Body of pancreas (tissue), 4 donors: ENCODE results near the gene ANGPTL8. TPM values are rescaled to one million over a fixed set of nuclear protein-coding genes. Genes with fewer than 3 reads are reported as not detected.

Experiments used
- ATAC-seq: fragments of 150-250 bp; one replicate; pipeline ENCODE4 v1.9.1; 2016
- DNase-seq, 4 donors: peaks; one replicate each; pipeline ENCODE4 v3.0.0-alpha.2; 2019
- H3K27ac ChIP-seq, 4 donors: fragments of 200-600 bp; sonication (generic); 1 replicate in 3 of 4; 2 replicates in 1 of 4; pipeline versions ENCODE4 v1.5.1 to v1.6.1; 2016 to 2019; ENCODE audit warnings: mild to moderate bottlenecking in 1 of 4, mixed read lengths in 1 of 4, moderate library complexity in 1 of 4
- H3K27me3 ChIP-seq, 2 donors: fragments of 200-600 bp; sonication (generic); one replicate each; pipeline ENCODE4 v1.6.0; 2016; ENCODE audit warnings: mild to moderate bottlenecking in 1 of 2
- H3K36me3 ChIP-seq, 2 donors: fragments of 200-600 bp; sonication (generic); replicated peaks in 1 of 2; 2 replicates each; pipeline ENCODE4 v1.5.1; 2016; ENCODE audit warnings: low read depth in 2 of 2; ENCODE audit not compliant: insufficient read depth in 1 of 2
- H3K4me1 ChIP-seq: fragments of 200-600 bp; sonication (generic); one replicate; pipeline ENCODE4 v1.6.0; 2016
- H3K4me3 ChIP-seq, 2 donors: fragments of 200-600 bp; sonication (generic); 1 replicate in 1 of 2; 2 replicates in 1 of 2; pipeline ENCODE4 v1.5.1; 2016 to 2019
- H3K9me3 ChIP-seq, 3 donors: fragments of 200-600 bp; sonication (generic); 1 replicate in 2 of 3; 2 replicates in 1 of 3; pipeline ENCODE4 v1.5.1; 2016
- CTCF ChIP-seq, 7 experiments: fragments of 450-650 bp in 4 of 7; fragments of 200-600 bp in 3 of 7; sonication (generic) in 3 of 7; IDR thresholded peaks; one replicate each; pipeline ENCODE4 v1.5.1; 2016 to 2019; ENCODE audit warnings: antibody characterized with exemption in 7 of 7
- POLR2A ChIP-seq, 3 donors: fragments of 450-650 bp; IDR thresholded peaks; one replicate each; pipeline ENCODE4 v1.6.1; 2016; ENCODE audit warnings: antibody characterized with exemption in 3 of 3, mild to moderate bottlenecking in 2 of 3
- WGBS, 2 donors: methylation state at CpG; one replicate each; pipeline ENCODE4 v1.1.5; 2017; 5-methylcytosine and 5-hydroxymethylcytosine counted together
- intact Hi-C: fragments of 100-400 bp; cut with DNase I; formaldehyde crosslinking; loops from one replicate; pipeline ENCODE4 v1.15.1; 2023
- total RNA-seq, 2 donors: library from RNA; depleted of rRNA; stranded (reverse); fragments of >200 nt; gene quantifications; one replicate each; pipeline ENCODE4 v1.1.0, GENCODE V29; 2016

The ANGPTL8 gene
- total RNA-seq, 2 donors from 2014 or later = not detected

- peaks cover 45% of the 10 kb centered on the region for H3K4me1 ChIP-seq
- peak overlapping the region in 3 of 4 donors; percentile 34 to 61 (median 43) for H3K27ac ChIP-seq
- H3K27me3 ChIP-seq = no peaks in the 10 kb centered on the region
- WGBS, 2 donors = 87 to 92% methylated on average over 17 to 20 of the region's 20 CpGs
- intact Hi-C loops = loop anchor here (10.0 kb wide), 1 partner anchor 168 kb away; no protein-coding TSS in a partner anchor
- no peaks in the 10 kb centered on the region for H3K36me3 ChIP-seq
- no peak for ATAC-seq
- H3K4me3 ChIP-seq = no peak overlapping the region
- DNase-seq = no peak
- no peaks in the 10 kb centered on the region for H3K9me3 ChIP-seq
- TF ChIP-seq CTCF (IDR thresholded peaks at IDR 0.05) = no peak
- TF ChIP-seq POLR2A (IDR thresholded peaks at IDR 0.05) = no peak
Observed at GRCh38 chr19:11202488-11203193, 36.8 kb upstream of the ANGPTL8 start.

GRCh38 chr19:11203194-11204075 lies 36.0 kb upstream of the ANGPTL8 start:
- intact Hi-C loops = loop anchor here (10.0 kb wide), 1 partner anchor 169 kb away; no protein-coding TSS in a partner anchor
- Histone ChIP-seq H3K36me3 (no peaks in the 10 kb centered on the region), H3K4me1 (peaks cover 38% of the 10 kb centered on the region), H3K27ac (peak overlapping the region in 3 of 4 donors; percentile 34 to 61 (median 43)), H3K4me3 (no peak overlapping the region), H3K9me3 (no peaks in the 10 kb centered on the region), H3K27me3 (no peaks in the 10 kb centered on the region)
- DNase-seq = peak; percentile 60 to 66 (median 62)
- WGBS, 2 donors = 52 to 56% methylated on average over 13 to 17 of the region's 17 CpGs
- TF ChIP-seq POLR2A (IDR thresholded peaks at IDR 0.05) (no peak), CTCF (IDR thresholded peaks at IDR 0.05) (peak; percentile 62 to 85 (median 76))
- peak; percentile 65 for ATAC-seq

GRCh38 chr19:11204076-11204602 lies 35.3 kb upstream of the ANGPTL8 start:
- no peak overlapping the region for H3K4me3 ChIP-seq
- 84 to 89% methylated on average over 4 to 8 of the region's 9 CpGs for WGBS, 2 donors
- intact Hi-C loops = loop anchor here (10.0 kb wide), 1 partner anchor 169 kb away; no protein-coding TSS in a partner anchor
- peak overlapping the region in 3 of 4 donors; percentile 34 to 61 (median 43) for H3K27ac ChIP-seq
- H3K27me3 ChIP-seq = no peaks in the 10 kb centered on the region
- peaks cover 31% of the 10 kb centered on the region for H3K4me1 ChIP-seq
- no peaks in the 10 kb centered on the region for H3K36me3 ChIP-seq
- DNase-seq (no peak), ATAC-seq (no peak)
- TF ChIP-seq CTCF (IDR thresholded peaks at IDR 0.05) (no peak), POLR2A (IDR thresholded peaks at IDR 0.05) (no peak)
- H3K9me3 ChIP-seq = no peaks in the 10 kb centered on the region

- Histone ChIP-seq H3K36me3 (no peaks in the 10 kb centered on the region), H3K9me3 (no peaks in the 10 kb centered on the region), H3K4me3 (no peak overlapping the region), H3K27ac (peak overlapping the region in 2 of 4 donors; percentile 24), H3K4me1 (peaks cover 27% of the 10 kb centered on the region), H3K27me3 (no peaks in the 10 kb centered on the region)
- ATAC-seq (no peak), DNase-seq (peak in 3 of 4 donors; percentile 31 to 47 (median 37))
- no peak for TF ChIP-seq CTCF (IDR thresholded peaks at IDR 0.05)
- TF ChIP-seq POLR2A (IDR thresholded peaks at IDR 0.05) = no peak
- 47 to 49% methylated on average over 5 of the region's 5 CpGs for WGBS, 2 donors
- intact Hi-C loops = loop anchor here (10.0 kb wide), 1 partner anchor 170 kb away; no protein-coding TSS in a partner anchor
Observed at GRCh38 chr19:11204943-11205349, 34.5 kb upstream of the ANGPTL8 start.
